HG02623 (cell line): ENCODE results near the gene CKMT1B.
A peak's percentile ranks its signal among the peaks of the same experiment; 100 is the strongest.
"Not testable (repeated sequence)": the region's sequence is repeated elsewhere in the genome, so short reads cannot be mapped to it uniquely, and the experiment has no call there.

ENCODE experiments used
- ATAC-seq: cut with Tn5 transposase; IDR thresholded peaks from one replicate; pipeline ENCODE4 v1.9.1; 2021; ENCODE audit warnings: moderate library complexity; ENCODE audit not compliant: unreplicated experiment

Gene CKMT1B

DNA sequence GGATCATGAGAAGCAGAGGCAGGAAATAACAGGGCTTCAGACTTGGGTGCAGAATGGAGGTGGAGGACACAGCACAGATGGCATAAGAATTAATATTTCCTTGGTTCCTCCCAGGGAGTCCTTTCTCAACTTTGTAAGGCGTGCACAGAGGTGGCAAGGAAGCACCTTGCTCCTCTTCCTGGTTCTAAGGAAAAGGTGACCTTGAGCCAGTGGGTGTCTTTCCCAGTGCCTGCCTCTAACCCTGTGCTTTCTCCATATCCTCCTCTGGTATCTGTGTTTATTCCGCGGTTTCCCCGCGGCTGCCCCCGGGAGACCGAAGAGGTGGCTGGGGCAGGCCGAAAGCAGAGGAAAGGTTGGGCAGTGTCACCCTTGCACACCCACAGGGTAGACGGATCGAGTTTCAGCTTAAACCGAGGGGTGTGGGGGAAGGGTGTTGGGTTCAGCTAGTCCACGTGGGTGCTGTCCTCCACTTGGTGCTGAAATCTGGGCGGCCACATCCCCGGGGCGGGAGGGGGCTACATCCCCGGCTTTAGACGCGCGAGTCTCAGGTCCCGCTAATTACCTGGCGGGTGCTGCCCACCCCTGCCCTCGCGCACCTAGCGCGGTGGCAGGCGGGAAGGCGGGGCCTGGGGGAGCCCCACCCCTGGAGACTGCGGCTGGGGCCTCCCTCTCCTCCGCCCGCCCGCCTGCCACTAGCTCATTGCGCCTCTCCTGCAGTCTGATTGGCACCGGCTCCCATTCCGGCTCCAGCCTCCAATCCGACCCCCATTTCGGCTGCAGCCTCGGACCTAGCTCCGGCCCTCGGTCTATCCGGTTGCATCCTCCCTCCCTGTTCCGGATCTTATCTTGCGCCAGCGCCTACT lies at the start of gene CKMT1B:
TSS of gene CKMT1B (plus strand) at position 700 of the 863 bp plus-strand sequence. CDS start 192 bp downstream, outside the sequence.
- ATAC-seq = not testable (repeated sequence)

DNA sequence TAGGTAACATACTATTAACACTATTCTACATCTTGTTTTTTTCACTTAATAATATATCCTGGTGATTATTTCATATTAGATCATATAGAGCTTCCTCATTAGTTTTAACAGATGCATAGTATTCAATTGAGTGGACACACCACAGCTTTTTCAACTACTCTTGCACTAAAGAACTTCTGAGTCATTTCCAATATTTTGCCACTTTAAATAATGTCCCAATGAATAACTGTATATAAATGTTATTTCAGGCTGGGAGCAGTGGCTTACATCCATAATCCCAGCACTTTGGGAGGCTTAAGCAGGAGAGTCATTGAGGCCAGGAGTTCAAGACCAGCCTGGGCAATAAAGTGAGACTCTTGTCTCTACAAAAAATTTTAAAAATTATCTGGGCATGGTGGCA lies 49.6 kb upstream of the CKMT1B start:
- no peak for ATAC-seq

DNA sequence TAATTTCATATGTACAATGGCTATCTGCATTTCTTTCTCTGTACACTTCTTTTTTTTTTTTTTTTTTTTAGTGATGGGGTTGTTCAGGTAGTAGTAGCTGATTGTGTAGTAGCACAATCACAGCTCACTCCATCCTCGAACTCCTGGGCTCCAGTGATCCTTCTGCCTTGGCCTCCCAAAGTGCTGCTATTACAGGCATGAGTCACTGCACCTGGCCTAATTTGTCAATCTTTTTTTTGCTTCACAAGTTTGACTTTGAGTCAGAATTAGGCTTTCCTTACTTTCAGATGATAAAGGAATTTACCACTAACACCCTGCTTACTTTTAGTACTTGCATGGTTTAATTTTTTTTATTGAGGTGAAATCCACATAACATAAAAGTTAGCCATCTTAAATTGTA lies 48.4 kb upstream of the CKMT1B start:
- no peak for ATAC-seq

DNA sequence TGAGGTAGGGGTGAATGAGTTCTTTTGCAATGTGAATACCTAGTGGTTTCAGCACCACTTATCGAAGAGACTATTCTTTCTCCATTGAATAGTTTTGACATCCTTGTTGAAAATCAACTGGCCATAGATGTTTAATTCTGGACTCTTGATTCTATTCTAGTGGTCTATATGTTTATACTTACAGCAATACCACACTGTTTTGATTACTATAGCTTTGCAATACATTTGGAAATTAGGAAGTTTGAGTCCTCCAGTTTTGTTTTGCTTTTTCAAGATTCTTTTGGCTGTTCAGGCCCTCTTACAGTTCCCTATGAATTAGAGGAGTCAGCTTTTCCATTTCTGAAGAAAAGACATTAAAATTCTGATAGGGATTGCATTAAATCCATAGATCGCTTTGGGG lies 46.3 kb upstream of the CKMT1B start:
- no peak for ATAC-seq

DNA sequence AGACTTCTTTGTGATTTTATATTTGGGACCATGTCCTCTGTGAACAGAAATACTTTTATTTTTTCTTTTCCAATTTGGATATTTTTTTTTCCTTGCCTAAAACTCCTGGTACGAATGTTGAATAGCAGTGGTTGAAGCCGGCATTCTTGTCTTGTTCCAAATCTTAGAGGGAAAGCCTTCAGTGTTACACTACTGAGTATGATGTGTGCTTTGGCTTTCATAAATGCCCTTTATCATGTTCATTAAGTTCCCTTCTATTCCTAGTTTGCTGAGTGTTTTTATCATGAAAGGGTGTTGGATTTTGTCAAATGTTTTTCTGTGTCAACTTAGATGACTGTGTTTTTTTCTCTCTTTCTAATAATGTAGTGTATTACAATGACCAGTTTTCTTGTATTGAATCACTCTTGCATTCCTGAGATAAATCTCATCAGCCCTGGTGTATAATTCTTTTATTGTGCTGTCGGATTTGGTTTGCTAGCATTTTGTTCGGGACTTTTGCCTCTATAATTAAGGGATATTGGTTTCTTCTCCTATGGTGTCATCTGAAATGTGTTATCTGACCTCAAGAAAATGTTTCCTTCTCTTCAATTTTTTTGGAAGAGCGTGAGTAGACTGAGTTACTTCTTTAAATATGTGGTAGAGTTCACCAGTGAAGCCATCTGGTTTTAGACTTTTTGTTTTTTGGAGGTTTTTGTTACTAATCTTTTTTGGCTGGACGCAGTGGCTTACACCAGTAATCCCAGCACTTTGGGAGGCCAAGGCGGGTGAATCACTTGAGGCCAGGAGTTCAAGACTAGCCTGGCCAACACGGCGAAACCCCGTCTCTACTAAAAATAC lies 43.1 kb upstream of the CKMT1B start:
- ATAC-seq = no peak

DNA sequence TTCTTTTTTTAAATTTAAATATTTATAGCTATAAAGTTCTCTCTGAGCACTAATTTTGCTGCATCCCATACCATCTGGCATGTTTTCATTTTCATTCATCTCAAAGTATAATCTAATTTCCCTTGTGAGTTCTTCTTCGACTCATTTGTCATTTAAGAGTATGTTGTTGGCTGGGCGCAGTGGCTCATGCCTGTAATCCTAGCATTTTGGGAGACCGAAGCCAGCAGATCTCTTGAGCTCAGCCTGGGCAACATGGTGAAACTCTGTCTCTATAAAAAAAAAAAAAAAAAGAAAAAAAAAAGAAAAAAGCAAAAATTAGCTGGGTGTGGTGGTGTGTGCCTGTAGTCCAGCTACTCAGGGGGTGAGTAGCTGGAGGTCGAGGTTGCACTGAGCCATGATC lies 41.6 kb upstream of the CKMT1B start:
- ATAC-seq = no peak

DNA sequence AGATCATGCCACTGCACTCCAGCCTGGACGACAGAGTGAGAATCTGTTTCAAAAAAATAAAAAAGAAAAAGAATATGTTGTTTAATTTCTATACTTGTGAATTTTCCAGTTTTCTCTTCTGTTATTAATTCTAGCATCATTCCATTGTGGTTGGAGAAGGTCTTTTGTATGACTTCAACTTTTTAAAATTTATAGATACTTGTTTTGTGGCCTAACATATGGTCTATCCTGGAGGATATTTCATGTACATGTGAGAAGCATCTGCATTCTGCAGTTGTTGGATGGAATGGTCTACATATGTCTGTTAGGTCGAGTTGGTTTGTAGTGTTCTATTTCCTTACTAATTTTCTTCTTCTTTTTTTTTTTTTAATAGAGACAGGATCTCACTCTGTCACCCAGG lies 40.8 kb upstream of the CKMT1B start:
- ATAC-seq = no peak

DNA sequence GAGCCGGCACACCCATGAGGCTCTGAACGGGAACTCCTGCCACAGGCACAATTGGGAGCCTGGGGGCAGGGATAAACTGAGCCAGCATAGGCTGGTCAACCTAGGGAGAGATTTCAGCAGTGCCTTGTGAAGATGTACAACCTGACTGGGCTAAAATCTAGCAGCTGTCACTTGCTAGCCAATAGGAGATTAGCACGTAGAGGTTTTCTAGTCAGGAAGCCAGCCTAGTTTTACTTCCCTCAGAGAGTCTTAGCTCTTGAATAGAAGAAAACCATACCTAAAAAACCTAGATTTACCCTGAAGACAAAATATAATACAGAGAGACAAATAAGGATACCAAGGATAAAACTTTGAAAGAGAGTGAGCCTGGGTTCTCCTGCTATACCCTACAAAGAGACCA lies 31.1 kb upstream of the CKMT1B start:
- ATAC-seq = not testable (repeated sequence)

DNA sequence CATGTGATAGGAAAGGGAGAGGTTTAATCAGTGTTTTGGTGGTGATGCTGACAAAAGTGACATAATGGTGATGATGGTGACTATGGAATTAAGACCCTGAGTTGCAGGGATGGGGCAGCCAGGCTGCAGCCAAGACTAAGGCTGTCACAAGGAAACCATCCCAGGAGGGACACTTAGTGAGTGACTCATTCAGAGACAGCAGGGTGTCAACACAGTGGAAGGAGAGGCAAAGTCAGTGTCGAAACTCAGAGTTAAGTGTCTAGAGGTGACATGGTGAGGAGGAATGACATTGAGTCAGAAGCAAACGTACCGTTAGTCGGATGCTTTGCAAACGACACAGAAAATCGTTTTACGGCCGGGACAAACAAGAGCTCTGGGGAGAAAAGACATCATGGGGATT lies 30.0 kb upstream of the CKMT1B start:
- not testable (repeated sequence) for ATAC-seq

DNA sequence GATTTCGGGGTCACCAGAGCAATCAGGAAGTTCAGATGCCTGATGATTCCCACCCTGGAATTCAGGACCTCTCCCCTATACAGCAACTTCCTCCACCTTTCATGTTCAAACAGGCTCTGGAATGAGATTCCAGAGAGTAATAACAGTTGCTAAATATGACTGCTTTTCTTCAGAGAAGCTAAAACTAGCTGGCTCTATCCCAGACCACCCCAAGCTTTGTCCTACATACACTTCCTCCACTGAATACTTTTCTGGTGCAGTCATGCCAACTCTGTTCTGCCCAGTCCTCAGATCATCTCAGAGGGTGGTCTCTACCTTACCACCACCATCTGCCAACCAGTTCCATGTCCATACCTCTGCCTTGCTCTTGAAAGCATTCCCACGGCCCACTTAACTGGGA lies 27.2 kb upstream of the CKMT1B start:
- not testable (repeated sequence) for ATAC-seq

DNA sequence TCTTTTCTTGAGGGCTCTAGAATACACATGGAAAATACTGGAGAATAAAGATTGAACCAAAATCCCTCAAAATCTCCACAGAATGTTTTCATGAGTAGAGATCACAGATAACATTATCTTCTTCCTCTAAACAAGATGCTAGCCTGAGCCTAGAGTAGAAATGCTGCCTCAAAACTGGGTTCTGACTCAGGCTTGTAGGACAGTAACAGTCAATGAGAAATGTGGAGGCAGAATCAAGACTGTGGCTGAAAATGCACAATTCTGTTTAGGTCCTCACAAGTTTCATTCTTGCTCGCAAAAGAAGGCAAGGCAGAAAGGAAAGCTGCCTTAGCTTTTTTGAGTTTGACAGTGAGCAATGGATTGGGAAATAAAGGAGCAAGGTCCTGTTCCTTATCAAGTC lies 19.2 kb upstream of the CKMT1B start:
- not testable (repeated sequence) for ATAC-seq

DNA sequence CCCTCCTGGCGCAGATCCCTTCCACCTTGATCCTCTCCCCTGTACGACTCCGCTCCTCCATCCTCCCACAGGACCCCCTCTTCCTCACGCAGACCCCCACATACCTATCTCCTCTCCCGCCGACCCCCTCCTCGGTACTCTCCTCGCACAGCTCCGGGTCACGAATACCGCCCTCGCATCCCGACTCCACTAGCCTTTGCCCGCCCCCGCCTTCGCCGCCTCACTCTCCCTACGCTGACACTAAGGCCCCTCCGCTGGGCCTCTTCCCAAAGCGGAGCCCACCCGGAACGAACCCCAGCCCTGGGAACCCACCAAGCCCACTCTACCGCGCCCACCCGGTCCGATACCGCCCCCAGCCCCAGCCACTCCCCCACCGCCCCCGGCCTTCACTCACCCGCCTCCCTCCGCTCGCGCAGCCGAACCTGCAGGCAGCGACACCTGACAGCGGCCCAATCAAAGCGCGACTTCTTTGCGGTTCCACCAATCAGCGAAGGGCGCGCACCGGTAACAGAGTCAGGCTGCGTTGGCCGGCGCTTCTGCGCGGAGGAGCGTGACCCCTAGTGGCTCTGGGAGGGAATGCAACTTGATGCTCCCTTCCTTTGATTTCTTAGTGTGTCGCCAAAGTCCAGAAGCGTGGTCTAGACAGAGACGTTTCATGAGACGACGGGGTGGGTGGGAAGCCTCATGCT lies 3.9 kb upstream of the CKMT1B start, which contains the start of gene PPIP5K1:
TSS of gene PPIP5K1 (minus strand) at position 431 of the 689 bp plus-strand sequence. CDS start 5,704 bp downstream, outside the sequence.
- ATAC-seq = peak; percentile 90

DNA sequence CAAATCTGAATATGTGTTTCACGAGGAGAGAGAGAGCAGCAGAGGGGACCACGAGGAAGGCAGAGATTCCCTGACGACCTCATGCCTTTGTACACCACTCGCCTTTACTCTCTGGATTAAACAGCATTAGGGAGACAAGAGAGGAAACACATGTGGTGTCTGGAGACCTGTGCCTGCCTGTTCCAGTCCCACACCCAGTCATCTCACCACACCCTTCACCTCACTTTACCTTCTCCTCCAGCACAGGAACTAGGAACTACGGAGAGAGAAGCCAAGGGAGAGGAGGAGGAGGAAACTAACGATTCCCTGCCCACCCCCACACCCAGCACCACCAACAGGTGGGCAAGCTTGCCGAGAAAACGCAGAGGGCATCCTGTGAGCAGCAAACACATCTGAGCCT lies 986 bp upstream of the CKMT1B start:
- not testable (repeated sequence) for ATAC-seq

DNA sequence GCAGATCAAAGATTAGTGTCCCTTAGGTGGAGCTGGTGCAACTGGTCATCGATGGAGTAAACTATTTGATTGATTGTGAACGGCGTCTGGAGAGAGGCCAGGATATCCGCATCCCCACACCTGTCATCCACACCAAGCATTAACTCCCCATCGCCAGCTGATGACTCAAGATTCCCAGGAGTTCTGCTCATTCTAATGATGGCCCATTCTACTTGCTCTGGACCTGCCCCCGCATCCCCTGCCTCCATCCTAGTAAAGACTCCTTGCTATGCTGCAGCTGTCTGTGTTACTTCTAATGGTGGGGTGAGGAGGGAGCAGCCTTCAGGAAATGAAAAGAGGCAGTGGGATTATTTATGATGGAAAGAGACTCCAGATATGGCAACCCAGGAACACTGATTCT lies 5.3 kb downstream of the CKMT1B start:
- ATAC-seq = not testable (repeated sequence)

DNA sequence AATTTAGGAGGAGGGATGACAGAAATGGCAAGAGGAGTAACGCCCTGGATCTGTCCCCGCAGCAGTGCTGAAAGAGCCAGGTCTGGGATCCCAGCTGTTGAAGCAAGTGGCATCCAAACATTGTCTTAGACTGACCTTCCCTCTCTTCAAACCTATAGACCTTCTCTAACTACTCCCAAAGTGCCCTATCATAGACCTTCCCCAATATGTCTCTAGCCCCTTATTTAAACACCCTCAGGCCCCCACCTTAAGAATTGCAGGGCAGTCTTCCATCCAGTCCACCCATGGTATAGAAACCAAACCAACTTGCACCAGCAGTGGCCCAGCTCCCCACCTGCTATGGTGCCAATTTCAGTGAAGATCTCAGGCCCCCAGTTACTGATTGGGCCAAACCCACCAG lies 6.4 kb downstream of the CKMT1B start:
- not testable (repeated sequence) for ATAC-seq

DNA sequence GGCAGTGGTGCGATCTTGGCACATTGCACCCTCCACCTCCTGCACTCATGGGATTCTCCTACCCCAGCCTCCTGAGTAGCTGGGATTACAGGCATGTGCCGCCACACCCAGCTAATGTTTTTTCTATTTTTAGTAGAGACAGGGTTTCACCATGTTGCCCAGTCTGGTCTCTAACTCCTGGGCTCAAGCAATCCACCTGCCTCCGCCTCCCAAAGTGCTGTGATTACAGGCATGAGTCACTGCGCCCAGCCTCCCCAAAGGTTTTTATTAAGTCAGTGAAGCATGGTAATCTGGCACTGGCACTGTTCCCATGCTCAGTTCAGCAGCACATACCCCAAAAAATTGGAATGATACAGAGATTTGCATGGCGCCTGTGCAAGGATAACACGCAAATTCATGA lies 8.4 kb downstream of the CKMT1B start:
- not testable (repeated sequence) for ATAC-seq

DNA sequence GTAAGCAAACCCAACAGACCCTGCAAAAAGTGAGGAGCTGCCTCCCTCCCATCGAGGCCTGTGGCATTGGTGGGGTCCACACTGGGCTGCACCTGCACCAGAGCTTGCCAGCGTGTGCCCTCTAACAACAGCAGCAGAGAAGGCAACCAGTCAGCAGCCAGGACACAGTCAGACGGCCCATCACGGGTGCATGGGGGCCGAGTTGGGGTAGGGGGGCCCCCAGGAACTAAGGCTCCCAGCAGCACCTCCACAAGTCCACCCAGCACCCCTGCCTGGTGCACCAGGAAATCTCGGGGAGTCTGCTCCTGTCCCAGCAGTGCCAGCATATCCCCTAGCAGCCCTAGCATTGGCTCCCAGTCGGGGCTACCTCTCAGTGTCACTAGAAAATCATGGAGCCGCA lies 23.9 kb downstream of the CKMT1B start:
- not testable (repeated sequence) for ATAC-seq

DNA sequence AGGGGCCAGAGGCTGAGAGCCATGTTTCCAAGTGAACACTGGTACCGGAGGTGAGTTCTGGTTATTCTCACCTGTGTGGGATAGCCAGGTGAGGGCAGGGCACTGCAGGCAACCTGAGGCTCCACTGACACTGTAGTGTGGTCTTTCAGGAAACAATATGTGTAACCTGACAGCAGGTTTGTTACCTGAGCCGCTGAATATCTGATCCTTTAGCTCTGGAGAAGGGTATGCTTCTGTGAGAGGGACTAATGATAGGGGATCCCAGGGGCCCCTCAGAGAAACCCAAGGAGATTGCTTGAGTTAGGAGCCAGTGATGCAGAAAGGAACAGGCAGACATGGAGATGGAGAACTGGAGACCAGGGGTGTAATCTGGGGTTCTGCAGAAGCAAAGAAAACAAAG lies 24.9 kb downstream of the CKMT1B start, which contains the start of gene STRC:
TSS of gene STRC (minus strand) at position 101 of the 400 bp plus-strand sequence. CDS start at position 23, 78 bp downstream.
- not testable (repeated sequence) for ATAC-seq

DNA sequence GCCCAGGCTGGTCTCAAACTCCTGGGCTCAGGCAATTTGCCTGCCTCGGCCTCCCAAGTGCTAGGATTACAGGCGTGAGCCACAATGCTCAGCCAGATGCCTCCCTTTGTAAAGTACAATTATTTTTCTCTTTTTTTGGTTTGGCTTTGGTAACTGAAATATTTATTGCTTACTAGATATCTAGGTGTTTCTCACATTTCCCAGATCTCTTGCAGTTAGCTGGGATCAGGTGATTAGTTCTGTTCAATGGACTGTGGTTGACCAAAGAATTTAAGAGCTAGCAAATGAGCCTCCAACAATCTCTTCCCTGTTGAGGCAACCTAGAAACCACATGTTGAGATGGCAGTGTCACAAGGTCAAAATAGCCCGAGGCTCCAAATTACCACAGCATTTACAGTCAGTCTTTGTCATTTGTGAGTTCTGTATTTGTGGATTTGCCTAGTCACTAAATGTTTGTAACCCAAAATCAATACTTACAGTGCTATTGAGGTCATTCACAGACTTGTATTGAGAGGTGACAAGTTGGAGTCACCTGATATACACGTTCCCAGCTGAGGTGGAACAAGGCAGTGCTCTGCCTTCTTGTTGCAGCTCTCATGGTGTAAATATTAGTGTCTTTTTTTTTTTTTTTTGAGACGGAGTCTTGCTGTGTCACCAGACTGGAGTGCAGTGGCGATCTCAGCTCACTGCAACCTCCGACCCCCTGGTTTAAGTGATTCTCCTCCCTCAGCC lies 28.4 kb downstream of the CKMT1B start:
- ATAC-seq = not testable (repeated sequence)

DNA sequence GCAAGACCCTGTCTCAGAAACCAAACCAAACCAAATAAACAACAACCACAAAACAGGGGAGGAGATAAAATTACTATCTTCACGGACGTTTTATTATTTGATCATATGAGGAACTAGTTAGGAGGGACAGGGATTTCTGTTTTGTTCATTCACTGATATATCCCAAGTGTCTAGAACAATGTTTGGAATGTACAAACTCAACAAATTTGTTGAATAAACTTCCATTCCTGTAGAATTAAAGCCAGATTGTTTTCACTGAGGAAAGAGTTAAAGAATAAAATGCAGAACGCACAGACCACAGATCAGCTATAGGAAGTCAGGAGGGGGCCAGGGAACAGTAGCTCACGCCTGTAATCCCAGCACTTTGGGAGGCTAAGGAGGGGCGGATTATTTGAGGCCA lies 31.3 kb downstream of the CKMT1B start:
- ATAC-seq = no peak
